ENCODE data around the gene FLOT1.

The FLOT1 gene

GRCh38 chr6:30742316-30743098 is at the start of gene FLOT1:
Gene FLOT1, minus strand, starts transcription at chr6:30742687. Its CDS starts 498 bp downstream, at chr6:30742189.
- peak; percentile 96 for DNase-seq

DNA sequence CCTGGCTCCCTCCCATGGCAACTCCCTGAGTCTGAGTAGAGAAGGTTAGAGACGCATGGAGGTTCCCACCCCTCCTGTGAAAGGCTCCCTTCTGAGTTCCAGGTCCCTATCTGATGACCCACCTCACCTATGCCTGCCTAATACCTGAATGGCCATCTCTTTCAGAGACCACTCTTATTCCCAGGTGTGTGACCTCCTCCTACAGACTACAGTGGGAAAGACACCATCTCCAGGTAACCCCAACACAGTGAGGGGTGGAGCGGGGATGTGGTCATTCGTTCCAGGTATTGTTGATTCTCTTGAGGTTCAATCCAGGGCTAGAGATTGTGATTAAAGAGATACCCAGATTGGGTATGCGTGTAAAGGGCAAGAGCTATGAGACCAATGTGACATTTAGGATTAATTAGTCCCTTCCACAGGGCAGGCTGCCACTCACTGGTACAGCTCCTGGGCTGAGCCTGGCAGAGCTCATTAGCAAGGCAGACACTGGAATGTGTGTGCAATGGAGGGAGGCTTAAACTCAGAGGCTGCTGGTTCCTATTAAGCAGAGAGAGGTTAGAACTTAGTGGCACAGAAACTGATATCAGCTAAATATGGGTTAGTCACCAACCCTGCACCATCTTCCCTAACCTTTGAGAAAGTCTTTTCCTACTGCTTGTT is 48.4 kb upstream of the FLOT1 start:
- no peak for DNase-seq

- no peak for DNase-seq
Observed at GRCh38 chr6:30789606-30790005, 47.1 kb upstream of the FLOT1 start.

DNA sequence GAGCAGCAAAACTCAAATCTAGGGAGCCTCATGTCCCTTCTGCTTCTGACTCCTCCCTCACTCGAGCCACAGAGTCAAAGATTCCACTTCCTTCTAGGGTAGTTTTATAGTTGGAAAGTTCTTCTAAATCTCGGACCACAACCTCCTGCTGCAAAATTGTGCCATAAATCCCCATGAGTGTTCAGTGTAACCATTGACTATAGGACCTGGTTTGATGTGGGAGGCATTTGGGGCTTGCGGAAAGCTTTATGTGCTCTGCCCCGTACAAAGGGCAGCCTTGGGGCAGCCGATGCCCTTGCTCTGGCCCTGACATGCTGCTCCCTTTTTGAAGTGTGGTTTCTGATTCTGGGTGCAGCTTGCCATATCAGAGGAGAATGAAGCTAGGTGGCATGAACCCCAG is 45.5 kb upstream of the FLOT1 start:
- no peak for DNase-seq

DNA sequence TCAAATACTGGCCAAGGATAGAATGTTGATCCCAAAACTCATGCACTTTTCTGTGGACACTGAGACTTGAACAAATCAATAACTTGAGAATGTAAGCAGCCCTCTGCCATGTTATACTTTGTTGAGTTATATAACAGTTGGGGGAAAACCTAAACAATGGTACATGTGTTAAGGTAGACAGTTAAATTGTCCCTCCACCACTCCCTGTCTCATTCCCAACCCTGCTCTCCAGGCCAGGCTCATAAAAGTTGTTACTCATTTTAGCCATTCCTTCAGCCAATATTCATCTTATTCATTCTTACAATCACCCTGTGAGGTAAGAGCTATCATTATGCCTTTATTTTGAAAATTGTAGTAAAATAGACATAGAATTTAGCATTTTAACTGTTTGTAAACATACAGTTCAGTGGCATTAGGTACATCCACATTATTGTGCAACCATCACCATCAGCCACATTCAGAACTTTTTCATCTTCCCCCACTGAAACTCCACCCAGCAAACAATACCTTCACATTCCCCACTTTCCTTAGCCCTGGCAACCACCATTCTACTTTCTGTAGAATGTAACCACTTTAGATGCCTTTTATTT is 40.0 kb upstream of the FLOT1 start:
- no peak for DNase-seq

- no peak for DNase-seq
Observed at GRCh38 chr6:30781743-30782424, 39.4 kb upstream of the FLOT1 start.

- DNase-seq = no peak
Observed at GRCh38 chr6:30781395-30781742, 38.9 kb upstream of the FLOT1 start.

GRCh38 chr6:30780642-30780920 is 38.1 kb upstream of the FLOT1 start:
- no peak for DNase-seq

- DNase-seq = no peak
Observed at GRCh38 chr6:30779850-30780641, 37.6 kb upstream of the FLOT1 start.

GRCh38 chr6:30778001-30778635 is 35.6 kb upstream of the FLOT1 start:
- DNase-seq = no peak

GRCh38 chr6:30777155-30777485 is 34.6 kb upstream of the FLOT1 start:
- DNase-seq = no peak

DNA sequence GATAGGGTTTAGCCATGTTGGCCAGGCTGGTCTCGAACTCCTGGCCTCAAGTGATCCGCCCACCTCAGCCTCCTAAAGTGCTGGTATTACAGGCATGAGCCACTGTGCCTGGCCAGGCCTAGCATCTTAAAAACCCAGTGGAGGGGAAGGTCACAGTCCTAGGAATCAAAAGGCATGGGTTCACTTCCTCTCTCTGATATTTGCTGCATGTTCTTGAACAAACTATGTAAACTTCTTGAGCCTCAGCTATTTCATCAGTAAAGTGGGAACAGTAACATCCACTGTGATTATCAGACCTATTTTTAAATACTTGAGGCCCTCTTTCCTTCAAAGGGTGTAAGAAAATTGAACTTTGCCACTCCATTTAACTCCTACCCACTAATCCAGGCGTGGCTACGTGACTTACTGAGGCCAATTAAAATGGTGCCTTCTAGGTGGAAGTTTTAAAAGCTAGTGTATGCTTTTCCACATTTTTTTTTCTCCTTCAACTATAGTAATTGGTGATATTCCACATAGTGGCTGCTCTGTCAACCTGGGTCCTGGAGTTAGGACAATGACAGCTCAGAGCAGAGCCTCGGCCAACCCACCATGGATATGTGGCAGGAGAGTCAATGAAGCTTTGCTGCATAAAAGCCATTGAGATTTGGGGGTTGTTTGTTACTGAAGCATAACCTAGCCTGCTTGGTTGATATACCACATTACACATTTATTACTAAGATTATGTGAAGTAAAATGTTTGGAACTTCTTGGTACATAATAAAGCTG is 34.1 kb upstream of the FLOT1 start:
- no peak for DNase-seq

GRCh38 chr6:30775104-30775503 is 32.6 kb upstream of the FLOT1 start:
- DNase-seq = no peak

DNA sequence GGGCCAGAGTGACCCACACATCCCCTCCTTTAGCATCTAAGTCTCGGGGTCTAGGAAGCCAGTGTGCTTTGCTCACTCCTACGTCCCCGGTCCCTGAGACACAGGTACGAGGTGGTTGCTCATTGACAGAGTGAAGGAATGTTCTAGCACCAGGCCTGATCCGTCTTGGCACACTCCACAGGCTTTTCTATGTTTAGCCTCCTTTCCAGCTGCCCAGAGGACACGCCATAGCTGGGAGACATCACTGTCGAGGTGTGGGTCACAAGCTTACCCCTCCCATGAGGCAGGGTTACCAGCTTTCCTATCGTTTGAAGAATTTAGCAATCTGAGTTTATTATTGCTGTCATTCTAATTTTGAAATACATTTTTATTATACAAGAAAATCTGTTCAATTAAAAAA is 32.2 kb upstream of the FLOT1 start:
- DNase-seq = no peak

DNA sequence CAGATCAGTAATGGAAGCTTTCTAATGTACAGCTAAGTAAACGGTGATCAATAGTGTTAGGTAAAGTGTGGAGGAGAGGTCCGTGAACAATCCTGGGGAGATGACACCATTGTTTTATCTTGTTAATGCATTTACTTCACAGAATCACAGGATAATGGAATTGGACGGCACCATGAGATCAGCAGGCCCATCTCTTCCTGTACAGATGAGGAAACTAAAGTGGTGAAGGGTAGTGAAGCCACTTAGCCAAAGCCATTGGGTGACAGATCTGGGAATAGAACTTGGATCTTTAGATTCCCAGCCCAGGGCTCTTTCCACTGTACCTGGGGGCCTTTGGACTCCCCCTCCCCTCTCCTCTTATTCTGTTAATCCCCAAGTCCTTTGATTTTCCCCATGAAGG is 28.1 kb upstream of the FLOT1 start:
- no peak for DNase-seq

- DNase-seq = no peak
Observed at GRCh38 chr6:30769853-30770524, 27.5 kb upstream of the FLOT1 start.

DNA sequence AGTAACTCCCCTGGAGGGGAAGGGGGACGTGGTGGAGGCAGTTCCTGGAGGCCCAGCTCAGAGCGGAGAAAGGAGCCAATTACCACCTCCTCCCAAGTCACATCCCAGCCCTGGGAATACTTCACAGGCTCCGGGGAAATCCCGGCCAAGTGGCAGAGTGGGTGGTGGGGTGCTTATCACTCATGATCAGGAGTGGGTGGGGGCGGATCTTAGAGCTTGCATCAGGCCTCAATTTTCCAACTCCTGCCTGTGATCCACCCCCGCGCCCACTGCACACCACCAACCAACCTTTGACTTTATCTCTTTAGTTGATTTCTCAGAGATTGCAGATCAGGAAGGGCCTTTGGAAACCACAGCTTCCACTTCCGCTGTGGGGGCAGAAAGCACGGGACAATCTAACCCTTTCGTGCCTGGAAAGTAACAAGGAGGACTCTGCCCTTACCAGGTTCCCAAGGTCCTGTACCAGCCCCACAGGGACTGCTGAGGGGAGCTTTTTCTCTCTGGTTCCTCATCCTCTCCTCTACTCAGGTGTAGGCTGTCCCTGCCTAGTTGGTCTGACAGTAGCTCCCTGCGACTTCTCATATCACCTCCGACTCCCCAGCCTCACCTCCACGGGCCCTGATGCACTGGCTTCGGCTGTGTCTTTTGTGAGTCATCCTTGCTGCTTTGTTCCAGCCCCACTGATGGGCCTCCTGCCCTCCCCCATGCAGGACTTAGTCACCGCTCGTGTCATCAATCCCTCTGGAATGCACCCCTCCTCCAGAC is 26.8 kb upstream of the FLOT1 start:
- peak; percentile 64 for DNase-seq

DNA sequence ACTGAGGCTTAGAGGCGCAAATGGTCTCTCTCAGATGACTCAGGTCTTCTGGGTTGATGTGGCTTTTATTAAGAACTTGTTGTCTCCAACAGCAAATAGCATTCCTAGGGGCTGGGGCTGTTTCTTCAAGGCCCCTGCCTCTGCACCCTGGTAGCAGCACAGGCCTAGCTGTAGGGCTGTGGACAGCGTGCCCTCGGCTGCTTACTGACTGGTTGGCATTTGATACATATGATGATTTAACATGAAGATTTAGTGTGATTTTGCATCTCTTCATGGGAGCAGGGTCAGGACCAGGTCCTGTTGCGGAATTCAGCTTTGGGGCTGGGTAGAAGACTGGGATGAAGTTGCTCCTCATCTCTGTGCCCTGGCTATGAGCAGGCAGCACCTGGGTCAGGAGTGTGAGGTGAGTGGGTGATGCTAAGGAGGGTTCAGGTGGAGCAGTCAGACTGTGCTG is 26.2 kb upstream of the FLOT1 start:
- no peak for DNase-seq

- no peak for DNase-seq
Observed at GRCh38 chr6:30767944-30768301, 25.4 kb upstream of the FLOT1 start.

DNA sequence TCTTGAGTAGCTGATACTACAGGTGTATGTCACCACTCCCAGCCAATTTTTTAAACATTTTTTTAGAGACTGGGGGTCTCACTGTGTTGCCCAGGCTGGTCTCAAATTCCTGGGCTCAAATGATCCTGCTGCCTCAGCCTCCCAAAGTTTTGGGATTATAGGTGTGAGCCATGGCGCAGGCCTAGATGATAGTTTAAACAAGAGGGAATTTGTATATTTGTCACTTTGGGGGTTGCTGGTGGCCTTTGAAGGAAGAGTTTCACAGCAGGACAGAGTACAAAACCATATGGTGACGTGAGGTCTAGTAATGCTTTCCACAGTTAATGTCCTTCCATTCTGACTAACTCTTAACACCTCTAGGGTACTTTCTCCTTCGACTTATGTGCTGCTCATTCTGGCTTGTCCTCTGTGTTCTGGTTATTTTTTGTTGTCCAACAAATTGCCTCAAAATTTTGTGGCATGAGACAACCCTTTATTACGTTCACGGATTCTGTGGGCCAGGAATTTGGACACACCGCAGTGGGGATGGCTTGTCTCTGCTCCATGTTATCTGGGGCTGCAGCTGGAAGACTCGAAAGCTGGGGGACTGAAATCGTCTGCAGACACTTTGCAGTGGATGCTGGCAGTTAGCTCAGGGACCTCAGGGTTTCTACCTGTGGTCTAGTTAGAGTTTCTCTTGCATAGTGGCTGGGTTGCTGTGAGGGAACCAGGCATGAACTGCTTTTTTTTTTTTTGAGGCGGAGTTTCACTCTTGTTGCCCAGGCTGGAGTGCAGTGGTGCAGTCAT is 24.9 kb upstream of the FLOT1 start:
- no peak for DNase-seq

All from activated CD4-positive, CD25-positive, alpha-beta regulatory T cell treated with anti-CD3 and anti-CD28 coated beads, Interleukin-2, amount 50 U/mL, for 72 hours (primary cell).